PC-9 (cell line): ENCODE data around the gene NF1. TPM values are rescaled to one million over a fixed set of nuclear protein-coding genes. Genes with fewer than 3 reads are reported as not detected.

Experiments
- BruUV-seq: library from RNA; stranded (reverse); fragments of 400-500 nt; replicated peaks from 2 replicates; lab custom pipeline; 2021; lab: Mats Ljungman, UMichigan
- CTCF ChIA-PET: fragments of 300-600 bp; sonication (Branson Sonifier 250); formaldehyde crosslinking; loops from one replicate; lab custom pipeline; 2022; ENCODE audit warnings: antibody characterized with exemption; lab: Charles Lee
- POLR2A ChIA-PET: fragments of 300-600 bp; sonication (Branson Sonifier 250); formaldehyde crosslinking; loops from one replicate; lab custom pipeline; 2022; ENCODE audit warnings: antibody characterized with exemption; ENCODE audit not compliant: unreplicated experiment; lab: Charles Lee
- DNase-seq, 2 experiments: peaks; one replicate each; pipeline versions ENCODE4 v3.0.0 to v3.0.0-alpha.2; 2015 to 2022; ENCODE audit warnings: mixed read lengths in 1 of 2
- H2AFZ ChIP-seq: fragments of 200-600 bp; sonication (generic); 2 replicates; pipeline ENCODE4 v1.8.1; 2017; ENCODE audit warnings: antibody characterized with exemption
- H3F3A ChIP-seq: fragments of 200-600 bp; sonication (generic); 2 replicates; pipeline ENCODE4 v1.8.1; 2017; ENCODE audit warnings: antibody characterized with exemption, mild to moderate bottlenecking, low read depth; ENCODE audit not compliant: insufficient read depth
- H3K27ac ChIP-seq: fragments of 200-600 bp; sonication (generic); 2 replicates; pipeline ENCODE4 v1.6.1; 2016; ENCODE audit warnings: mixed run types
- H3K27me3 ChIP-seq: fragments of 200-600 bp; sonication (generic); 2 replicates; pipeline ENCODE4 v1.6.1; 2016; ENCODE audit warnings: low read depth, mixed run types; ENCODE audit not compliant: insufficient read depth
- H3K36me3 ChIP-seq: fragments of 200-600 bp; sonication (generic); 2 replicates; pipeline ENCODE4 v1.6.1; 2016; ENCODE audit warnings: low read depth, mixed run types
- H3K4me1 ChIP-seq: fragments of 200-600 bp; sonication (generic); replicated peaks from 2 replicates; pipeline ENCODE4 v1.6.1; 2016; ENCODE audit warnings: mixed run types; ENCODE audit not compliant: insufficient read depth
- H3K4me2 ChIP-seq: fragments of 200-600 bp; sonication (generic); 2 replicates; pipeline ENCODE4 v1.6.1; 2017; ENCODE audit warnings: mixed run types
- H3K4me3 ChIP-seq: fragments of 200-600 bp; sonication (generic); 2 replicates; pipeline ENCODE4 v1.6.1; 2016; ENCODE audit warnings: mixed run types
- H3K79me2 ChIP-seq: fragments of 200-600 bp; sonication (generic); 2 replicates; pipeline ENCODE4 v1.6.1; 2017; ENCODE audit warnings: low read depth, mixed run types
- H3K9me2 ChIP-seq: fragments of 200-600 bp; sonication (generic); 2 replicates; pipeline ENCODE4 v1.8.1; 2017; ENCODE audit warnings: mild to moderate bottlenecking; ENCODE audit not compliant: insufficient read depth
- H3K9me3 ChIP-seq: fragments of 200-600 bp; sonication (generic); 2 replicates; pipeline ENCODE4 v1.8.1; 2016; ENCODE audit warnings: low read depth; ENCODE audit not compliant: insufficient read depth
- H4K20me1 ChIP-seq: fragments of 200-600 bp; sonication (generic); 2 replicates; pipeline ENCODE4 v1.8.1; 2017; ENCODE audit not compliant: insufficient read depth
- CTCF ChIP-seq: fragments of 200-600 bp; sonication (generic); conservative IDR thresholded peaks from 2 replicates; pipeline ENCODE4 v1.6.1; 2017; ENCODE audit warnings: mixed run types, antibody characterized with exemption, mild to moderate bottlenecking, moderate library complexity
- EZH2 ChIP-seq: fragments of 200-600 bp; sonication (generic); IDR thresholded peaks from 2 replicates; pipeline ENCODE4 v1.8.0; 2017; ENCODE audit warnings: antibody characterized with exemption, low read depth
- intact Hi-C: fragments of 100-400 bp; cut with micrococcal nuclease; formaldehyde crosslinking; loops from one replicate; pipeline ENCODE4 v1.10.0; 2022; ENCODE audit not compliant: unreplicated experiment
- total RNA-seq: library from RNA; stranded (reverse); gene quantifications from 2 replicates; pipeline ENCODE4 v1.2.3, GENCODE V29; 2021

The NF1 gene
- total RNA-seq, 1 experiment from 2014 or later = 61.0 TPM

DNA sequence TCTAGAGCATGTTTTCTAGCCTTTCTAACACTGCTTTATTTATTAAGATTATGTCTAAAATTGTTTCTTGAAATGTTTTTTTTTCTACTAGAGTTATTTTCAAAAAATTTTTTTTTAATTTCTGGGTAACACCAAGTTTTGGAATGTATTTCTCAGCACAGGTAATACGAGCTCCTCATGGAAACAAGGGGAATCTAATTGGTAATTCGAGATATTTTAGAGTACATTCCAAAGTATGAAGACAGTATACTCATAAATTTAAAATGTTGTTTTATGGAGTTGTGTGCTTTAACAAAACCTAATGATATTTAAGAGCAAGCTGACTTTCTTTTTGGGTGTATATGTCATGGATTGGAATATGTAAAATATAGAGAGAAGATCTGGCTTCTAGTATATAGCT, 159.9 kb downstream of the NF1 start:
- no peak overlapping the region for H3K27ac ChIP-seq
- TF ChIP-seq CTCF (no peak), EZH2 (no peak)
- DNase-seq = no peak
- H3K36me3 ChIP-seq = peaks cover 12% of the 10 kb centered on the region; the same call in 1 of the 2 replicates
- no peaks in the 10 kb centered on the region for H4K20me1 ChIP-seq
- POLR2A ChIA-PET = no interaction called here
- no peaks in the 10 kb centered on the region for H3K79me2 ChIP-seq
- H3K27me3 ChIP-seq = no peaks in the 10 kb centered on the region
- H3K4me1 ChIP-seq = no peaks in the 10 kb centered on the region
- H3K9me2 ChIP-seq = no peaks in the 10 kb centered on the region; the same call in 1 of the 2 replicates
- H3K4me3 ChIP-seq = no peak overlapping the region
- no TSS peak for BruUV-seq
- peaks cover 6% of the 10 kb centered on the region for H3F3A ChIP-seq
- H3K9me3 ChIP-seq = no peaks in the 10 kb centered on the region
- CTCF ChIA-PET = no interaction called here
- H2AFZ ChIP-seq = no peak overlapping the region
- H3K4me2 ChIP-seq = no peak overlapping the region
- intact Hi-C loops = no loop called here

GRCh38 chr17:31256936-31257335, 162.2 kb downstream of the NF1 start:
- intact Hi-C loops = no loop called here
- Histone ChIP-seq H3K9me3 (no peaks in the 10 kb centered on the region), H3K4me3 (no peak overlapping the region), H3K27me3 (no peaks in the 10 kb centered on the region), H3K4me1 (no peaks in the 10 kb centered on the region), H3K79me2 (no peaks in the 10 kb centered on the region), H2AFZ (no peak overlapping the region), H3K4me2 (no peak overlapping the region), H3K27ac (no peak overlapping the region), H3K9me2 (no peaks in the 10 kb centered on the region; the same call in 1 of the 2 replicates), H4K20me1 (no peaks in the 10 kb centered on the region), H3F3A (peaks cover 6% of the 10 kb centered on the region), H3K36me3 (peaks cover 14% of the 10 kb centered on the region)
- BruUV-seq = no TSS peak
- DNase-seq = no peak
- ChIA-PET CTCF (interaction anchor here (0.6 kb wide), 1 partner anchor 87 kb away, joined by 3 read pairs; no protein-coding TSS in a partner anchor), POLR2A (interaction anchor here (0.6 kb wide), 1 partner anchor 21 kb away, joined by 11 read pairs; no protein-coding TSS in a partner anchor)
- TF ChIP-seq CTCF (no peak), EZH2 (no peak)

GRCh38 chr17:31260151-31260550, 165.4 kb downstream of the NF1 start:
- CTCF ChIA-PET = no interaction called here
- intact Hi-C loops = no loop called here
- no TSS peak for BruUV-seq

More at GRCh38 chr17:31260151-31260550, 165.4 kb downstream of the NF1 start:
- Histone ChIP-seq H3K79me2 (no peaks in the 10 kb centered on the region), H2AFZ (no peak overlapping the region), H4K20me1 (no peaks in the 10 kb centered on the region), H3F3A (no peaks in the 10 kb centered on the region), H3K27me3 (no peaks in the 10 kb centered on the region), H3K27ac (no peak overlapping the region), H3K36me3 (peaks cover 13% of the 10 kb centered on the region), H3K4me3 (no peak overlapping the region), H3K4me2 (no peak overlapping the region), H3K9me2 (no peaks in the 10 kb centered on the region), H3K4me1 (no peaks in the 10 kb centered on the region), H3K9me3 (no peaks in the 10 kb centered on the region)
- POLR2A ChIA-PET = no interaction called here
- DNase-seq = no peak
- TF ChIP-seq EZH2 = no peak
- no peak for TF ChIP-seq CTCF
